HL-60 (cell line): Measurements from ENCODE around the gene NHP2.

Experiments used
- DNase-seq, 2 experiments: peaks; one replicate each; pipeline ENCODE4 v3.0.0-alpha.2; 2010 to 2020; ENCODE audit warnings: low read depth in 1 of 2, low spot score in 1 of 2
- H3K27ac ChIP-seq: fragments of 250-450 bp; sonication (Bioruptor Pico); replicated peaks from 2 replicates; pipeline ENCODE4 v1.5.1; 2020; ENCODE audit warnings: mild to moderate bottlenecking, moderate library complexity
- H3K27me3 ChIP-seq: fragments of 250-450 bp; sonication (Bioruptor Pico); 2 replicates; pipeline ENCODE4 v1.5.1; 2021; ENCODE audit warnings: mild to moderate bottlenecking, moderate library complexity; ENCODE audit not compliant: insufficient read depth, poor library complexity, severe bottlenecking
- H3K4me3 ChIP-seq: replicated peaks from 2 replicates; pipeline ENCODE4 v1.5.1; 2011; ENCODE audit warnings: mild to moderate bottlenecking, control low read depth, low read length; ENCODE audit not compliant: insufficient read depth
- CTCF ChIP-seq: IDR thresholded peaks from one replicate; pipeline ENCODE4 v1.5.1; 2011; ENCODE audit warnings: low read length, control low read depth, inconsistent platforms; ENCODE audit not compliant: insufficient read depth
- GABPA ChIP-seq: IDR thresholded peaks from 2 replicates; pipeline ENCODE4 v1.6.1; 2012; ENCODE audit warnings: low read depth
- POLR2AphosphoS5 ChIP-seq: IDR thresholded peaks from 2 replicates; pipeline ENCODE4 v1.6.1; 2012; ENCODE audit warnings: low read depth
- REST ChIP-seq: IDR thresholded peaks from 2 replicates; pipeline ENCODE4 v1.6.1; 2012; ENCODE audit warnings: low read depth; ENCODE audit not compliant: insufficient replicate concordance
- SPI1 ChIP-seq: IDR thresholded peaks from 2 replicates; pipeline ENCODE4 v1.6.1; 2012; ENCODE audit warnings: low read depth, mild to moderate bottlenecking, borderline replicate concordance

Gene NHP2

GRCh38 chr5:178113841-178114324 lies 39.8 kb downstream of the NHP2 start:
- Histone ChIP-seq H3K4me3 (0 out of 2 replicates have a peak overlapping the region, but pooled peaks have one; percentile 4), H3K27me3 (peaks cover 56% of the 10 kb centered on the region), H3K27ac (no peak overlapping the region)
- DNase-seq, result no peak
- TF ChIP-seq CTCF (no peak), SPI1 (no peak), REST (no peak), GABPA (no peak), POLR2AphosphoS5 (no peak)

GRCh38 chr5:178113141-178113787 lies 40.4 kb downstream of the NHP2 start, which contains the start of gene N4BP3:
Gene N4BP3 (plus strand): TSS chr5:178113532. CDS start chr5:178119584, 6,052 bp downstream.
- Histone ChIP-seq H3K4me3 (0 out of 2 replicates have a peak within 1 kb of the TSS, but pooled peaks have one; percentile 4), H3K27me3 (peaks cover 56% of the 10 kb centered on the region), H3K27ac (no peak within 1 kb of the TSS)
- peak in 1 of 2 experiments; percentile 27 for DNase-seq
- TF ChIP-seq SPI1 (no peak), CTCF (no peak), REST (no peak), GABPA (no peak), POLR2AphosphoS5 (no peak)

- Histone ChIP-seq H3K27ac (no peak overlapping the region), H3K4me3 (no peak overlapping the region), H3K27me3 (peaks cover 50% of the 10 kb centered on the region)
- no peak for TF ChIP-seq CTCF
- TF ChIP-seq REST, result no peak
- no peak for TF ChIP-seq GABPA
- no peak for TF ChIP-seq SPI1
- TF ChIP-seq POLR2AphosphoS5, result no peak
- DNase-seq, result no peak
Measured at GRCh38 chr5:178112545-178112944, 41.1 kb downstream of the NHP2 start.
